ENCODE data around the gene HGD. TPM values are rescaled to one million over a fixed set of nuclear protein-coding genes. Genes with fewer than 3 reads are reported as not detected.

Gene HGD
- total and polyA plus RNA-seq, 9 donors = 0.04 to 2.4 (median 0.69) TPM; not detected in 1

DNA sequence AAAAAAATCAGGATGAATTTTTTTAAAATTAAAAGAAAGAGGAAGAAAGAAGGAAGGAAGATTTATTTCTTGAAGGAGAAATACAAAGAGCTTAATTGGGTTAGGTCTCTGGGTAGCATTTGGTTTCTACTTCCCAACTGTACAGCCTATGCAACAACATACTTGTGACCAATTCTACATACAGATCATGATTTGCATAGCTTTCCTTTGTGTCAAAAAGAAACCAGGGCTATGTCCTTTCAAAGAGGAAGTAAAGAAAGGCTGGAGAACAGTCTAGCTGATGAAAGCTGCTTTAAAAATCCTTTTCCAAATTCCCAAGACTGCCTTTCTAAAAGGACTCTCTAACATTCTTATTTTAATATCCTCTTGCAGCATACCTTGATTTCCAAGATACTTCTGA, 6.1 kb upstream of the HGD start:
- intact Hi-C loops (cut with DNase I) = no loop called here
- TF ChIP-seq POLR2A (IDR thresholded peaks at IDR 0.05) (no peak), EP300 (IDR thresholded peaks at IDR 0.05) (no peak)
- TF ChIP-seq, protein P1, sequence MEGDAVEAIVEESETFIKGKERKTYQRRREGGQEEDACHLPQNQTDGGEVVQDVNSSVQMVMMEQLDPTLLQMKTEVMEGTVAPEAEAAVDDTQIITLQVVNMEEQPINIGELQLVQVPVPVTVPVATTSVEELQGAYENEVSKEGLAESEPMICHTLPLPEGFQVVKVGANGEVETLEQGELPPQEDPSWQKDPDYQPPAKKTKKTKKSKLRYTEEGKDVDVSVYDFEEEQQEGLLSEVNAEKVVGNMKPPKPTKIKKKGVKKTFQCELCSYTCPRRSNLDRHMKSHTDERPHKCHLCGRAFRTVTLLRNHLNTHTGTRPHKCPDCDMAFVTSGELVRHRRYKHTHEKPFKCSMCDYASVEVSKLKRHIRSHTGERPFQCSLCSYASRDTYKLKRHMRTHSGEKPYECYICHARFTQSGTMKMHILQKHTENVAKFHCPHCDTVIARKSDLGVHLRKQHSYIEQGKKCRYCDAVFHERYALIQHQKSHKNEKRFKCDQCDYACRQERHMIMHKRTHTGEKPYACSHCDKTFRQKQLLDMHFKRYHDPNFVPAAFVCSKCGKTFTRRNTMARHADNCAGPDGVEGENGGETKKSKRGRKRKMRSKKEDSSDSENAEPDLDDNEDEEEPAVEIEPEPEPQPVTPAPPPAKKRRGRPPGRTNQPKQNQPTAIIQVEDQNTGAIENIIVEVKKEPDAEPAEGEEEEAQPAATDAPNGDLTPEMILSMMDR (IDR thresholded peaks at IDR 0.05) = no peak
- H3K27me3 ChIP-seq = no peaks in the 10 kb centered on the region
- DNase-seq = no peak
- no peaks in the 10 kb centered on the region for H3K9me3 ChIP-seq
- H3K4me1 ChIP-seq (ENCODE audit: insufficient read depth) = no peaks in the 10 kb centered on the region
- no peaks in the 10 kb centered on the region for H3K36me3 ChIP-seq
- H3K4me3 ChIP-seq = no peak overlapping the region
- H3K27ac ChIP-seq = no peak overlapping the region

DNA sequence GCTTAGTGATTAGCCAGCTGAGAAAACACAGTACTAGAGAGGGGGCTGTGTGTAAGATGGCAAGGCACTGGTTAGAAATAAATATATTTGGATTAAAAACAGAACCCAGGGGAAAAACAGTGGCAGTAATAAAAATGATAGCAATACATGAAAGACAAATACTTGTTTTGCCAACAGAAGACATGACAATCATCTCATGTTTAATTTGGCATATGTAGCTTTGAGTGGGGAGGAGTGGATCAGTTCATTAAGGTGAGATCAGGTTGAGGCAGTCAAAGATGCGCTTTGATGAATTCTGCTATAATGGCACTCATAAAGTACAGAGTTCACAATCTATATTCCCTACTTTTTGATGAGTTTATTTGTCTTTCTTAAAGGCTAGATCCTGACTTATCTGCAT, 3.4 kb upstream of the HGD start:
- Histone ChIP-seq H3K27ac (no peak overlapping the region), H3K4me3 (no peak overlapping the region), H3K36me3 (no peaks in the 10 kb centered on the region), H3K4me1 (ENCODE audit: insufficient read depth) (no peaks in the 10 kb centered on the region), H3K27me3 (no peaks in the 10 kb centered on the region), H3K9me3 (no peaks in the 10 kb centered on the region)
- 95 to 100% (median 100%) methylated on average over 1 of the region's 1 CpG for WGBS, 3 donors
- TF ChIP-seq POLR2A (IDR thresholded peaks at IDR 0.05) = no peak
- TF ChIP-seq, protein P1 (IDR thresholded peaks at IDR 0.05) = no peak
- TF ChIP-seq EP300 (IDR thresholded peaks at IDR 0.05) = no peak
- no peak for DNase-seq
- intact Hi-C loops (cut with DNase I) = no loop called here

DNA sequence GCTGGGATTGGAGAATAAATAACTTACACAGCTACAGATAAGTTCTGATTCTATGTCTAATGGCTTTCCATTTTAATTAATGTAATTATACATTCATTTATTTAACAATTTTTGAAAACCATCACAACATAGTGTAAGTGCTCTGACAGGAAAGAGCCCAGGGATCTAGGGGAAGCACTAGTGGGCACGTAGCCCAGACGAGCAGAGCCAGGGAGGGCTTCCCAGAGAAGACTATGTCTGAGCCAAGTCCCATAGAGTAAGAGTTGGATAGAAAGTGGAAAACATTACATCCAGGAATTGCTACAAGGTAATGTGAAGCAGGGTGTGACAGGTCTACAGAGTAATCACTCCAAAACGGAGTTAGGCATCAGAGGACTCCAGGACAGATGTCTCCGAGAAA, 2.9 kb upstream of the HGD start:
- Histone ChIP-seq H3K27me3 (no peaks in the 10 kb centered on the region), H3K9me3 (no peaks in the 10 kb centered on the region), H3K36me3 (no peaks in the 10 kb centered on the region), H3K4me1 (ENCODE audit: insufficient read depth) (no peaks in the 10 kb centered on the region), H3K4me3 (no peak overlapping the region), H3K27ac (no peak overlapping the region)
- 50 to 60% (median 56%) methylated on average over 4 of the region's 4 CpGs for WGBS, 3 donors
- DNase-seq = peak in 2 of 5 donors; percentile 44 to 46
- intact Hi-C loops (cut with DNase I) = no loop called here
- TF ChIP-seq EP300 (IDR thresholded peaks at IDR 0.05) = no peak
- TF ChIP-seq, protein P1 (IDR thresholded peaks at IDR 0.05) = no peak
- no peak for TF ChIP-seq POLR2A (IDR thresholded peaks at IDR 0.05)

GRCh38 chr3:120683671-120684301, 1.7 kb upstream of the HGD start:
- H3K27ac ChIP-seq = no peak overlapping the region
- no peaks in the 10 kb centered on the region for H3K27me3 ChIP-seq
- intact Hi-C loops (cut with DNase I) = no loop called here
- no peak overlapping the region for H3K4me3 ChIP-seq
- TF ChIP-seq EP300 (IDR thresholded peaks at IDR 0.05) = no peak
- TF ChIP-seq, protein P1 (IDR thresholded peaks at IDR 0.05) = no peak
- no peak for TF ChIP-seq POLR2A (IDR thresholded peaks at IDR 0.05)
- WGBS, 3 donors = 89 to 95% (median 95%) methylated on average over 3 of the region's 3 CpGs
- no peaks in the 10 kb centered on the region for H3K4me1 ChIP-seq (ENCODE audit: insufficient read depth)
- no peak for DNase-seq
- H3K9me3 ChIP-seq = no peaks in the 10 kb centered on the region
- H3K36me3 ChIP-seq = no peaks in the 10 kb centered on the region
